ENCODE results near the gene COPS8.

COPS8 gene

GRCh38 chr2:237099804-237100203 is 14.1 kb downstream of the COPS8 start:
- DNase-seq (ENCODE audit: low read depth), result no peak

GRCh38 chr2:237101118-237101979 is 15.7 kb downstream of the COPS8 start:
- DNase-seq (ENCODE audit: low read depth), result no peak

GRCh38 chr2:237102428-237102827 is 16.7 kb downstream of the COPS8 start:
- no peak for DNase-seq (ENCODE audit: low read depth)

GRCh38 chr2:237109421-237109934 is 23.8 kb downstream of the COPS8 start:
- DNase-seq (ENCODE audit: low read depth), result no peak

GRCh38 chr2:237113026-237113795 is 27.5 kb downstream of the COPS8 start:
- DNase-seq (ENCODE audit: low read depth), result no peak

GRCh38 chr2:237115870-237116269 is 30.2 kb downstream of the COPS8 start:
- no peak for DNase-seq (ENCODE audit: low read depth)

GRCh38 chr2:237116431-237116830 is 30.7 kb downstream of the COPS8 start:
- no peak for DNase-seq (ENCODE audit: low read depth)

- no peak for DNase-seq (ENCODE audit: low read depth)
Observed at GRCh38 chr2:237118025-237118424, 32.3 kb downstream of the COPS8 start.

GRCh38 chr2:237118561-237119155 is 33.0 kb downstream of the COPS8 start:
- no peak for DNase-seq (ENCODE audit: low read depth)

GRCh38 chr2:237120916-237121315 is 35.2 kb downstream of the COPS8 start:
- no peak for DNase-seq (ENCODE audit: low read depth)

GRCh38 chr2:237121321-237121720 is 35.6 kb downstream of the COPS8 start:
- DNase-seq (ENCODE audit: low read depth), result no peak

GRCh38 chr2:237122214-237122666 is 36.6 kb downstream of the COPS8 start:
- DNase-seq (ENCODE audit: low read depth), result peak; percentile 47

- no peak for DNase-seq (ENCODE audit: low read depth)
Observed at GRCh38 chr2:237124820-237125219, 39.1 kb downstream of the COPS8 start.

GRCh38 chr2:237125967-237126366 is 40.3 kb downstream of the COPS8 start:
- no peak for DNase-seq (ENCODE audit: low read depth)

GRCh38 chr2:237126519-237127174 is 41.0 kb downstream of the COPS8 start:
- DNase-seq (ENCODE audit: low read depth), result no peak

GRCh38 chr2:237128026-237128703 is 42.5 kb downstream of the COPS8 start:
- peak; percentile 37 for DNase-seq (ENCODE audit: low read depth)

- no peak for DNase-seq (ENCODE audit: low read depth)
Observed at GRCh38 chr2:237128845-237129592, 43.3 kb downstream of the COPS8 start.

- no peak for DNase-seq (ENCODE audit: low read depth)
Observed at GRCh38 chr2:237129625-237130263, 44.1 kb downstream of the COPS8 start.

GRCh38 chr2:237130562-237131421 is 45.1 kb downstream of the COPS8 start:
- DNase-seq (ENCODE audit: low read depth), result no peak
